Left ventricle myocardium inferior (tissue), 1 donor: Measurements from ENCODE around the gene MPHOSPH10. TPM values are rescaled to one million over a fixed set of nuclear protein-coding genes. Genes with fewer than 3 reads are reported as not detected.
A peak's percentile ranks its signal among the peaks of the same experiment; 100 is the strongest.

Experiments used
- DNase-seq: peaks from one replicate; pipeline ENCODE4 v3.0.0-alpha.2; 2020
- H3K27ac ChIP-seq: fragments of 200-600 bp; replicated peaks from 2 replicates; pipeline ENCODE4 v1.8.0; 2021
- H3K27me3 ChIP-seq: fragments of 200-600 bp; 2 replicates; pipeline ENCODE4 v1.8.0; 2021; ENCODE audit warnings: low read depth
- H3K36me3 ChIP-seq: fragments of 200-600 bp; 2 replicates; pipeline ENCODE4 v1.8.0; 2021
- H3K4me1 ChIP-seq: fragments of 200-600 bp; 2 replicates; pipeline ENCODE4 v1.8.0; 2021
- H3K4me3 ChIP-seq: fragments of 200-600 bp; 2 replicates; pipeline ENCODE4 v1.8.0; 2021; ENCODE audit warnings: mild to moderate bottlenecking, moderate library complexity
- H3K9me3 ChIP-seq: fragments of 200-600 bp; replicated peaks from 2 replicates; pipeline ENCODE4 v1.8.0; 2021
- CTCF ChIP-seq: fragments of 200-600 bp; IDR thresholded peaks from 2 replicates; pipeline ENCODE4 v1.8.0; 2021; ENCODE audit warnings: antibody characterized with exemption, mild to moderate bottlenecking, borderline replicate concordance
- intact Hi-C: fragments of 100-400 bp; cut with micrococcal nuclease; formaldehyde crosslinking; loops from one replicate; pipeline ENCODE4 v1.11.0; 2022
- total RNA-seq: library from RNA; stranded (reverse); fragmentation: NEBNext Ultra II Directional; extraction: Animal tissue kit (Norgen Biotek cat#: 25700); gene quantifications from one replicate; pipeline ENCODE4 v1.2.1, GENCODE V29; 2021
- donor health status: DM: no; HTN: yes; CAD: no; lungs with severe emphysema.

Gene MPHOSPH10
- total RNA-seq, 1 donor from 2014 or later, result 20.7 TPM

GRCh38 chr2:71113843-71114242 lies 16.6 kb upstream of the MPHOSPH10 start:
- Histone ChIP-seq H3K9me3 (no peaks in the 10 kb centered on the region), H3K27me3 (no peaks in the 10 kb centered on the region), H3K36me3 (peaks cover 85% of the 10 kb centered on the region), H3K4me3 (no peak overlapping the region), H3K27ac (no peak overlapping the region), H3K4me1 (no peaks in the 10 kb centered on the region)
- DNase-seq, result no peak
- no peak for TF ChIP-seq CTCF
- intact Hi-C loops, result no loop called here

GRCh38 chr2:71117063-71117462 lies 13.4 kb upstream of the MPHOSPH10 start:
- DNase-seq, result no peak
- no peaks in the 10 kb centered on the region for H3K9me3 ChIP-seq
- peaks cover 10% of the 10 kb centered on the region for H3K4me1 ChIP-seq
- H3K27me3 ChIP-seq, result no peaks in the 10 kb centered on the region
- intact Hi-C loops, result no loop called here
- H3K4me3 ChIP-seq, result no peak overlapping the region
- no peak overlapping the region for H3K27ac ChIP-seq
- H3K36me3 ChIP-seq, result peaks cover 86% of the 10 kb centered on the region
- TF ChIP-seq CTCF, result no peak

GRCh38 chr2:71120195-71120594 lies 10.2 kb upstream of the MPHOSPH10 start:
- H3K4me3 ChIP-seq, result no peak overlapping the region
- DNase-seq, result no peak
- H3K36me3 ChIP-seq, result peaks cover 77% of the 10 kb centered on the region
- peak overlapping the region; percentile 40 for H3K27ac ChIP-seq
- no peaks in the 10 kb centered on the region for H3K9me3 ChIP-seq
- intact Hi-C loops, result no loop called here
- no peaks in the 10 kb centered on the region for H3K27me3 ChIP-seq
- TF ChIP-seq CTCF, result no peak
- peaks cover 10% of the 10 kb centered on the region for H3K4me1 ChIP-seq

GRCh38 chr2:71121479-71121878 lies 9.0 kb upstream of the MPHOSPH10 start:
- no peak for TF ChIP-seq CTCF
- Histone ChIP-seq H3K4me3 (no peak overlapping the region), H3K36me3 (peaks cover 66% of the 10 kb centered on the region), H3K27me3 (no peaks in the 10 kb centered on the region), H3K9me3 (no peaks in the 10 kb centered on the region), H3K27ac (no peak overlapping the region), H3K4me1 (peaks cover 10% of the 10 kb centered on the region)
- intact Hi-C loops, result no loop called here
- no peak for DNase-seq

GRCh38 chr2:71122387-71123298 lies 7.8 kb upstream of the MPHOSPH10 start:
- Histone ChIP-seq H3K27ac (no peak overlapping the region), H3K4me3 (no peak overlapping the region), H3K27me3 (no peaks in the 10 kb centered on the region), H3K9me3 (no peaks in the 10 kb centered on the region), H3K36me3 (peaks cover 55% of the 10 kb centered on the region), H3K4me1 (peaks cover 19% of the 10 kb centered on the region)
- DNase-seq, result no peak
- intact Hi-C loops, result no loop called here
- TF ChIP-seq CTCF, result no peak
